OCI-LY7 (cell line): ENCODE measurements around the gene CLTCL1.

Experiments
- EZH2phosphoT487 ChIP-seq: fragments of 200-600 bp; sonication (generic); IDR thresholded peaks from 2 replicates; pipeline ENCODE4 v1.6.1; 2018; ENCODE audit warnings: low read depth, borderline replicate concordance, mild to moderate bottlenecking, mixed run types, antibody characterized with exemption, low read length, moderate library complexity, mixed read lengths
- TF ChIP-seq, protein P1 (sequence below): fragments of 200-600 bp; sonication (generic); conservative IDR thresholded peaks from 2 replicates; pipeline ENCODE4 v1.5.1; 2014; ENCODE audit warnings: mild to moderate bottlenecking, antibody characterized with exemption, low read length, moderate library complexity, mixed read lengths

DNA sequence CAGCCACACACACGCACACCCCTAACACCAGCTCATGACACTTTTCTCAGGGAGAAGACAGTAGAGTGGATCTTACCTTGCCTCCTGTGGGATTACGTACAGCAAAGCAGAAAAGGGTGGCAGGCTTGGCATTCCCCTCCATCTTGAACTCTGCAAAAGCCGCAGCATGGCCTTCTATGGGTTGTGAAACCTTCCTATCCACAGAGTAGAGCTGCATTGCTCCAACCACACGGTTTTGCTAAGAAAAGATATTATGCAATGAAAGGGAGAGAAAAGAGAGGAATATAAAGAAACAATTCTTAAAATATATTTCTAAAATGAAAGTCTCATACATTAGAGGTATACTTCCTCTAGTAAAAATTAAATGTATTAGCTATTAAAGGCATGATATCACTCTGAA is 48.8 kb downstream of the CLTCL1 start:
- TF ChIP-seq, protein P1, sequence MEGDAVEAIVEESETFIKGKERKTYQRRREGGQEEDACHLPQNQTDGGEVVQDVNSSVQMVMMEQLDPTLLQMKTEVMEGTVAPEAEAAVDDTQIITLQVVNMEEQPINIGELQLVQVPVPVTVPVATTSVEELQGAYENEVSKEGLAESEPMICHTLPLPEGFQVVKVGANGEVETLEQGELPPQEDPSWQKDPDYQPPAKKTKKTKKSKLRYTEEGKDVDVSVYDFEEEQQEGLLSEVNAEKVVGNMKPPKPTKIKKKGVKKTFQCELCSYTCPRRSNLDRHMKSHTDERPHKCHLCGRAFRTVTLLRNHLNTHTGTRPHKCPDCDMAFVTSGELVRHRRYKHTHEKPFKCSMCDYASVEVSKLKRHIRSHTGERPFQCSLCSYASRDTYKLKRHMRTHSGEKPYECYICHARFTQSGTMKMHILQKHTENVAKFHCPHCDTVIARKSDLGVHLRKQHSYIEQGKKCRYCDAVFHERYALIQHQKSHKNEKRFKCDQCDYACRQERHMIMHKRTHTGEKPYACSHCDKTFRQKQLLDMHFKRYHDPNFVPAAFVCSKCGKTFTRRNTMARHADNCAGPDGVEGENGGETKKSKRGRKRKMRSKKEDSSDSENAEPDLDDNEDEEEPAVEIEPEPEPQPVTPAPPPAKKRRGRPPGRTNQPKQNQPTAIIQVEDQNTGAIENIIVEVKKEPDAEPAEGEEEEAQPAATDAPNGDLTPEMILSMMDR: no peak
- no peak for TF ChIP-seq EZH2phosphoT487
